T47D (cell line): ENCODE measurements around the gene DRAM2.

Experiments
- DNase-seq, 2 experiments: peaks; one replicate each; pipeline versions ENCODE4 v3.0.0 to v3.0.0-alpha.2; 2011 to 2012; ENCODE audit warnings: low read depth in 1 of 2, low spot score in 1 of 2
- JUND ChIP-seq: IDR thresholded peaks from 2 replicates; pipeline ENCODE4 v1.6.1; 2012; ENCODE audit warnings: low read depth
- in situ Hi-C: cut with HindIII; loops from 2 replicates; pipeline ENCODE4 v1.10.0; 2016; ENCODE audit warnings: low sequenced_read_pairs, low pct_unique_long_range_greater_than_20kb

DRAM2 gene

GRCh38 chr1:111161843-111162487 is 22.1 kb upstream of the DRAM2 start:
- TF ChIP-seq JUND: no peak
- in situ Hi-C loops: no loop called here
- no peak for DNase-seq

GRCh38 chr1:111157431-111157830 is 17.5 kb upstream of the DRAM2 start:
- in situ Hi-C loops: no loop called here
- no peak for TF ChIP-seq JUND
- no peak for DNase-seq

DNA sequence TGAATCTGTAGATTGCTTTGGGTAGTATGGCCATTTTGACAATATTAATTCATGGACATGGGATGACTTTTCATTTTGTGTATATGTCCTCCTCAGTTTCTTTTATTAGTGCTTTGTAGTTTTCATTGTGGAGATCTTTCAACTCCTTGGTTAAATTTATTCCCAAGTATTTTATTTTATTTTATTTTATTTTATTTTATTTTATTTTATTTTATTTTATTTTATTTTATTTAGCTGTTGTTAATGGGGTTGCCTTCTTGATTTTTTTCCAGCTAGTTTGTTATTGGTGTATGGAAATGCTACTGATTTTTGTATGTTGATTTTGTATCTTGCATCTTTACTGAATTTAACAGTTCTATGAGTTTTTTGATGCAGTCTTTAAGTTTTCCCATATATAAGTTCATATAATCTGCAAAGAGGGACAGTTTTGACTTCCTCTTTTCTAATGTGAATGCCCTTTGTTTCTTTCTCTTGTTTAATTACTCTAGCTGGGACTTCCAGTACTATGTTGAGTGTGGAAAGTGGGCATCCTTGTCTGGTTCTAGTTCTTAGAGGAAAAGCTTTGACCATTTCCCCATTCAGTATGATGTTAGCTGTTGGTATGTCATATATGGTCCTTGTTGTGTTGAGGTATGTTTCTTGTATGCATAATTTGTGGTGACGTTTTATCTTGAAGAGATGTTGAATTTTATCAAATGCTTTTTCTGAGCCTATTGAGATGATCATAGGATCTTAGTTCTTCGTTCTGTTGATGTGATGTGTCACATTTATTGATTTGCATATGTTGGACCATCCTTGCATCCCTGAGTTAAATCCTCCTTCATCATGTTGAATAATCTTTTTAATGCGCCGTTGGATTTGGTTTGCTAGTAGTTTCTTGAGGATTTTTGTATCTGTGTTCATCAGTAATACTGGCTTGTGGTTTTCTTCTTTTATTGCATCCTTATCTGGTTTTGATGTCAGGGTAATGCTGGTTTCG is 14.4 kb upstream of the DRAM2 start:
- in situ Hi-C loops: no loop called here
- TF ChIP-seq JUND: no peak
- DNase-seq: no peak

DNA sequence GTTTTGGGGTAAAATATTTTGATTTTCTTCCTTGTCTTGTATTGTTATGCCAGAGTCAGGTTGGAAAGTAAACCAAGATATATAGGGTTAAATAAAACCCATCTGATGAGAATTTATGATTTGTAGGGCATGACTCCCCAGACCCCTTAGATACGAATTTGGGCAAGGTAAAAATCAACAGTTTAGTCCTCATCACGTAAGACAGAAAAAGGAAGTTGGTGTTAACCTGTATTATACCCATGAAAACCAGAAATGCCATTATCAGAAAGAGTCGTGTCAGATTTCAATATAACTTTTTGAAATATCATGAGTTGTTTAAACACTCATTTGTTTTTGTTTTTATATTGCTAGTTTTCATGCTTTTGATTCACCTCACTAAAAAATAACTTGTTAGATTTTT is 11.9 kb upstream of the DRAM2 start:
- in situ Hi-C loops: no loop called here
- TF ChIP-seq JUND: no peak
- DNase-seq: no peak

DNA sequence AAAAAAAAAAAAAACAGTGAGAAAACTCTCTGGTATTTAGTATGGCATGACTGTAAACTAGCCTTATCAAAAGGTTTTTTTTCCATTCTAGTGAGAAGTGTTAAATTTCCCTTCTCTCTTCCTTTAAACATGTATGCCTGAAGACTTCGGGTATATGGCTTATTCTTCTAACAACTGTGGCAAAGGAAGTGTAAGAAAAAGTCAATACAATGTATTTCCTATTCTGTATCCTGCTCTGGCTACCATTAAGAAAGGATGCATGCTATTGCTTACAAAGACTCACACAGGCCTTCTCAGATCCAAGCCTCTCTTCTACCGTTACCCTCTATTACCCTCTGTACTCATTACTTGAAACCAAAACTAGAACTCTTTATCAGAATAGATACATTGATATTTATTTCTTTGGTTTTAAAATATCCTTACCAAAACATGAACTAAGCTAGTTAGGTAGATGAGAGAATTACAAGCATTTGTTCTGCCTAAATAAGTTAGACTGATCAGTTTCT is 8.5 kb upstream of the DRAM2 start:
- TF ChIP-seq JUND: no peak
- no peak for DNase-seq
- in situ Hi-C loops: no loop called here

DNA sequence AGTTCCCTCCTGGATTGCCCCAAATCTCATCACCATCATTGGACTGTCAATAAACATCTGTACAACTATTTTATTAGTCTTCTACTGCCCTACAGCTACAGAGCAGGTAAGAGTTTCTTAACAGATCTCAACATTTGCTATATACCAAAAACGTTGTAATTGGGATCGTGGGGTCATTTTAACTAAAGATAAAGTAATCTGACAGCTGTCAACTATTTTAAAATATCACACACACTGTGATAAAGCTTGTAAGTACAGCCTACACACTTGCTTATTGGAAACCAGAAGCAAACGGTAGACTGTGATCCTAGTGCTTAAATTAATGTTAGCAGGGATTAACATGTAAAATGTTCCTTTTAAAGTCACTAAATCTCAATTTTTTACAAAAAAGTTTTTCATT is 8.1 kb upstream of the DRAM2 start:
- in situ Hi-C loops: no loop called here
- no peak for DNase-seq
- no peak for TF ChIP-seq JUND

- TF ChIP-seq JUND: no peak
Observed at GRCh38 chr1:111145963-111146768, 6.3 kb upstream of the DRAM2 start.

DNA sequence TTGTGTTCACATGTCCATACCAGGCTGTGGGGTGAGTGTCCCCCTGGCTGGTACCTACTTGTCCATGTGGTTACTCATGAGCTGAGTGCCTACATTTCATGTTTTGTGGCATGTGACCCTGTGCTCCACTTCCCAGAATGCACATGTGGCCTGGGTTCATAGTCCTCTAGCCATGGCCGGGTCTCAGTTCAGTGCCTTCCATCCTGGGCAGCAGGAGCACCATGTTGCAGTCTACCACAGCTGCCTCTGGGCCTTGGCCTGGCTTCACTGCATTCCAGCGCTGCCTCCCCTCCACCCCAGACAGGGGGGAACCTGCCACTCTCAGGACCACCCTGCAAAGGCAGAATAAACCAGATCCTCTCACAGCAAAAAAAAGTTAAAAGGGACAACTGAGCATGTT is 5.6 kb upstream of the DRAM2 start:
- DNase-seq: no peak
- TF ChIP-seq JUND: no peak
- in situ Hi-C loops: no loop called here

More at GRCh38 chr1:111145963-111146768, 6.3 kb upstream of the DRAM2 start:
- in situ Hi-C loops: no loop called here
- DNase-seq: no peak

GRCh38 chr1:111142356-111142975 is 2.6 kb upstream of the DRAM2 start:
- in situ Hi-C loops: no loop called here
- no peak for DNase-seq
- TF ChIP-seq JUND: no peak

DNA sequence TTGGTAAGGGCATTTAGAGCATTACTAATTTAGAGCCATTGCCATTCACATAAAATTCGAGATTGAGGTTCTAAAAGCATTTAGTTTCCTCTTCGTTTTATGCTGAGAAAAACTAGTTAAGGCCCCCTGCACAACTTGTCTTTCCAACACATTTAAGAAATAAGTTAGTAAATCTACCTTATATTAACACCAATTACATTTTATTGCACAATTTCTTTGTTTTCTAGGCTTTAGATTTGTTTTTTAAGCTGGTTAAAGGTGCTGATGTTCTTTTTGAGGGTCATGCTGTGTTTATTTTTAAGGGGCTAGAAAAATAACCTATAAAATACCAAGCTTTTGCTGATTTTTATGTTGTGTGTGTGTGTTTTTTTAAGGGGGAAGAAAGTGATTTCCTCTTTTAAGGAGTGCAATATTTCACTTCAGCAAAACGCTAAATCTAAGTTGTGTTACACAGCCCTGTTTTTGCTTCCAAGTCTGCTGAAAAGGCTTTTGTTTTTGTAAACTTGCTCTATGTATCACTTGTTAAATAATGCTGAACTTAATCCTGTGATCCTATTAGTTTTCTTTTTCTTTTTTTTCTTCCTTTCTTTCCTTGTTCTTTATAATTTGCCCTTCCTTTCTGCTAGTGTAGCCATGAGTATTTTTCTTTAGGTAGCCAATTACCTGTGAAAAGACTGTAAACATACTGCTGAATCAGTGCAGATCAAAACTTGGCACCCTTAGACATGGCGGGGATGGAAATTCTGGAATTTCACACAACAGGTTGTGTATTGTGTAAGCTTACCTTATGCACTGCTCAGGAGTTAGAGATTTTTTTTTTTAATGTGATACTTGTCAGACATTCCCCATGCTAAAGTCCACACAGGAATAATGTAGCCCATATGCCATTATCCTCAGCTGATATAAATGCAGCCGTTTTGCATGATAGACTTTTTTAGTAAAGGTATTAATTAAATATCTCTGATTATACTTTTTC is 1.6 kb upstream of the DRAM2 start:
- no peak for TF ChIP-seq JUND
- in situ Hi-C loops: no loop called here
- peak in 1 of 2 experiments; percentile 29 for DNase-seq

DNA sequence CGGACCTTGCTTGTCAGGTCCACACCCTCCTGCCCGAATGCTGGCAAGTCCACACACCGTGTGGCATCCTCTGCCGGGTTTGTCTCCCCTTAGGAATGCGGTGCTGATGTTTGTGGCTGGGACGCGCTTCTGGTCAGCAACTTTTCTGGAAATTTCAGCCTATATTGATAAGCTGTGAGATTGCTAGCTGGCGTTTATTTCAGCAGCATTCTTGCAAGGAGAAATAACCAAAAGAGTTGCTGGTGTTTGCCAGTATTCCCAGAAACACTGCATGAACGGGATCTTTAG is 731 bp upstream of the DRAM2 start:
- TF ChIP-seq JUND: no peak
- in situ Hi-C loops: no loop called here
- DNase-seq: peak; percentile 21 to 51
